GM20000 (cell line): ENCODE results near the gene RALBP1.

Experiments used
- DNase-seq: peaks from one replicate; pipeline ENCODE4 v3.0.0; 2012; ENCODE audit warnings: low spot score
- CTCF ChIP-seq: IDR thresholded peaks from 2 replicates; pipeline ENCODE4 v1.5.1; 2012; ENCODE audit warnings: mild to moderate bottlenecking, control low read depth; ENCODE audit errors: extremely low read depth, missing control alignments

RALBP1 gene

GRCh38 chr18:9455718-9456511 is 19.4 kb upstream of the RALBP1 start:
- TF ChIP-seq CTCF: no peak
- DNase-seq: no peak

GRCh38 chr18:9466127-9466526 is 9.2 kb upstream of the RALBP1 start:
- TF ChIP-seq CTCF: no peak
- DNase-seq: no peak

DNA sequence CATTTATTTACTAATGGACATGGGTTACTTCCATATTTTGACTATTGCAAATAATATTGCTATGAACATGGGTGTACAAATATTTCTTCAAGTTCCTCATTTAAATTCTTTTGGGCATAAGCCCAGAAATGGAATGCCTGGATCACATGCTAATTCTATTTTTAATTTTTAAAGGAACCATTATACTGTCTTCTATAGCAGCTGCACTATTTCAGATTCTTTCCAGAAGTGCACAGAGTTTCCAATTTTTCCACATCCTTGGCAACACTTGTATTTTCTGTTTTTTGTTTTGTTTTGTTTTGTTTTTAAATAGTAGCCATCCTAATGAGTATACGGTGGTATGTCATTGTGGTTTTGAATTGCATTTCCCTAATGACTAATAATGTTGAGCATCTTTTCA is 8.5 kb upstream of the RALBP1 start:
- DNase-seq: no peak
- TF ChIP-seq CTCF: no peak

DNA sequence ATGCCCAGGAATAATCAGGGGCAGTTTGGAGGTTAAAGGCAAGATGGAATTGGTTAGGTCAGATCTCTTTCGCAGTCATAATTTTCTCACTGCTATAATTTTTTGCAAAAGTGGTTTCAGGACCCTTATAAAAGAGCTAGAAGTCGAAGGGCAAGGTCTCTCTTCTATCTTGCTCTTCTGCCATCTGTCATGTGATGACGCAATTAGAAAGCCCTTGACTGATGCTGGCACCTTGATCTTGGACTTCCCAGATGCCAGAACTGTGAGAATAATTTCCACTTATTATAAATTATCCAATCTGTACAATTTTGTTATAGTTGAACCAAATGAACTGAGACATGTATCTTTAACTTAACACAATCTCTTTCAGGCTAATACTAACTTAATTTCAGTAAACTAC is 6.3 kb upstream of the RALBP1 start:
- TF ChIP-seq CTCF: no peak
- DNase-seq: no peak

DNA sequence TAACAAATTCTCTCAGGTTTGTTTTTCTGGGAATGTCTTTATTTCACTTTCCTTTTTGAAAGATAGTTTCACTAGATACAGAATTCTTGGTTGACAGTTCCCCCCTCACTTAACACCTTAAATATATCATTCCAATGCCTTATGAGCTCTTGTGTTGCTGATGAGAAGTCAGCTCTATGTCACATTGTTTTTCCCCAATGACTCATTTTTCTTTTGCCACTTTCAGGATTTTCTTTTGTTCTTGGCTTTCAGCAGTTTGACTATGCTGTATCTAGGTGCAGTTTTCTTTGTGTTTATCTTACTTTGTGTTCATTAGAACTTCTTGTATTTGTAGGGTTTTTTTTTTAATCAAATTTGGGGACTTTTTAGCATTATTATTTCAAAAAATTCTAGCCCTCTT is 5.6 kb upstream of the RALBP1 start:
- no peak for DNase-seq
- no peak for TF ChIP-seq CTCF

DNA sequence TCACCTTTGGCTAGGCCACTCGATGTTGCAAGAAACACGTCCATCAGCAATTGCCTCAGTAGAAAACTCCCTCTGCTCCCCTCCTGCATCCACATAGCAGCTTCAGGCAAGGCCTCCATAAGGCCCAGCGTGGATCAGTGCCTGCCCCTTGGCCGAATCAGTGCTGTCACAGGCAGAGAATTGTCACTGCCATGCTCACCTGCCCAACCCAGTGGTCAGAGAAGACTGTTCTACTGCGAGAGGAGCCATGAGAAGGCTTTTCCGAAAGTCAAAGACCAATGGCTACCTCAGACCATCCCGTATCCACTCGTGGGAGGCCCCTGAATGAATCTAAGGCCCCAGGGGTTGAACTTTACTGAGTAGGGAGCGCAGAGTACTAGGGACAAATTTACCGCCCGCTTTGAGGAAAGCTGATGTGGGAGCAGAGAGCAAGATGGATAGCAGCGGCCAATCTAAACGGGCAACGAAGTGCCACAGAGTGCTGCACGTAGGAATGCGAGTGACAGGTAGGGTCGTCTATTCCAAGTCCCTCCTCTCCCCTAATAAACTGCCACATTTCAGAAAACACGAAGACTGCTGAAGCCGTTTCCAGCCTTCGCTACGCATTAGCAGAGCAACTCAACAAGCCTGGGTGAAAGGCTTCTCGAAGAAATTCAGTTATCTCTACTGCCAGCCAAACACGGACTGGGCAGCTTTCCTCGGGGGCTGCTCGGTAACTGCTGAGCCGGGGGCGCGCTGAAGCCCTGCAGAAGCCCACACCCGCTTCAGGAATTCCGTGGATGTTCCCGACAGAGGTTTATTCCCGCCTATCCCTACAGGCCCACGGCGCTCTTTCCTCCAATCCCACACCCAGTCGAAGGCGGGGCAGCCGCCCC is 968 bp upstream of the RALBP1 start:
- no peak for DNase-seq
- no peak for TF ChIP-seq CTCF
